GM06990 (cell line): ENCODE data around the gene CNIH1.
"Not testable (repeated sequence)": the region's sequence is repeated elsewhere in the genome, so short reads cannot be mapped to it uniquely, and the experiment has no call there.

ENCODE experiments used
- DNase-seq: peaks from one replicate; pipeline ENCODE4 v3.0.0-alpha.2; 2011; ENCODE audit not compliant: insufficient read length; ENCODE audit errors: extremely low read depth
- H3K27me3 ChIP-seq: replicated peaks from 2 replicates; pipeline ENCODE4 v1.6.0; 2011; ENCODE audit warnings: low read length; ENCODE audit not compliant: control insufficient read depth, insufficient read depth
- H3K36me3 ChIP-seq: 2 replicates; pipeline ENCODE4 v1.5.1; 2011; ENCODE audit warnings: low read length; ENCODE audit not compliant: control insufficient read depth, insufficient read depth
- H3K4me3 ChIP-seq: replicated peaks from 2 replicates; pipeline ENCODE4 v1.5.1; 2011; ENCODE audit warnings: low read depth, mild to moderate bottlenecking, control low read depth, low read length
- TF ChIP-seq, protein P1 (sequence below): IDR thresholded peaks from 2 replicates; pipeline ENCODE4 v1.5.1; 2011; ENCODE audit warnings: low read length, control low read depth, mild to moderate bottlenecking, inconsistent platforms; ENCODE audit not compliant: insufficient read depth, poor library complexity, severe bottlenecking

The CNIH1 gene

GRCh38 chr14:54443981-54444380 lies 2.8 kb upstream of the CNIH1 start:
- TF ChIP-seq, protein P1, sequence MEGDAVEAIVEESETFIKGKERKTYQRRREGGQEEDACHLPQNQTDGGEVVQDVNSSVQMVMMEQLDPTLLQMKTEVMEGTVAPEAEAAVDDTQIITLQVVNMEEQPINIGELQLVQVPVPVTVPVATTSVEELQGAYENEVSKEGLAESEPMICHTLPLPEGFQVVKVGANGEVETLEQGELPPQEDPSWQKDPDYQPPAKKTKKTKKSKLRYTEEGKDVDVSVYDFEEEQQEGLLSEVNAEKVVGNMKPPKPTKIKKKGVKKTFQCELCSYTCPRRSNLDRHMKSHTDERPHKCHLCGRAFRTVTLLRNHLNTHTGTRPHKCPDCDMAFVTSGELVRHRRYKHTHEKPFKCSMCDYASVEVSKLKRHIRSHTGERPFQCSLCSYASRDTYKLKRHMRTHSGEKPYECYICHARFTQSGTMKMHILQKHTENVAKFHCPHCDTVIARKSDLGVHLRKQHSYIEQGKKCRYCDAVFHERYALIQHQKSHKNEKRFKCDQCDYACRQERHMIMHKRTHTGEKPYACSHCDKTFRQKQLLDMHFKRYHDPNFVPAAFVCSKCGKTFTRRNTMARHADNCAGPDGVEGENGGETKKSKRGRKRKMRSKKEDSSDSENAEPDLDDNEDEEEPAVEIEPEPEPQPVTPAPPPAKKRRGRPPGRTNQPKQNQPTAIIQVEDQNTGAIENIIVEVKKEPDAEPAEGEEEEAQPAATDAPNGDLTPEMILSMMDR = no peak
- Histone ChIP-seq H3K4me3 (no peak overlapping the region), H3K36me3 (no peaks in the 10 kb centered on the region), H3K27me3 (no peaks in the 10 kb centered on the region; the same call in 1 of the 2 replicates)
- no peak for DNase-seq

- not testable (repeated sequence) for H3K36me3 ChIP-seq, H3K27me3 ChIP-seq
Measured at GRCh38 chr14:54442961-54443360, 1.8 kb upstream of the CNIH1 start.

DNA sequence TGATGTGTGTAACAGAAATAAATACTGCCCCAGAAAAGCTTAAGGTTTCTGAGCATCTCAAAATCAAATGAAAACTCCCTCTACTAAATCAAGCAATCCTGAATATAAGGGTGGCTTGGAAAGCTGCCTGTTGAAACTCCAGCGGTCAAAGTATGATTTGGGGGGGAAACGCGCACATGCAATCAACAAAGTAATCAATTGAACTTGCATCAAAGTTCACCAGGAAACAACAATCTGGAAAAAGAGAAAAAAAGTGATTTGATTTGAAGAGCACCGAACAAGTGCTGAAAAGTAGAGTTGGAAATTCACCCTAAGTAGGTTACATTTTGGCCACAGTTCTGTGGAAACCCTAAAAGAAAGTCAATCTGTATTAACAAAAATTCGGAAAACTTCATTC lies 700 bp downstream of the CNIH1 start:
- H3K36me3 ChIP-seq = no peaks in the 10 kb centered on the region
- peak overlapping the region; percentile 79 for H3K4me3 ChIP-seq
- no peaks in the 10 kb centered on the region; the same call in 1 of the 2 replicates for H3K27me3 ChIP-seq
- no peak for DNase-seq
- TF ChIP-seq, protein P1 = no peak

More at GRCh38 chr14:54442961-54443360, 1.8 kb upstream of the CNIH1 start:
- H3K4me3 ChIP-seq, DNase-seq: not testable (repeated sequence)

GRCh38 chr14:54440037-54440436 lies 1.1 kb downstream of the CNIH1 start:
- no peak for DNase-seq
- TF ChIP-seq, protein P1 = no peak
- no peaks in the 10 kb centered on the region for H3K36me3 ChIP-seq
- H3K27me3 ChIP-seq = no peaks in the 10 kb centered on the region; the same call in 1 of the 2 replicates
- peak overlapping the region; percentile 79 for H3K4me3 ChIP-seq

DNA sequence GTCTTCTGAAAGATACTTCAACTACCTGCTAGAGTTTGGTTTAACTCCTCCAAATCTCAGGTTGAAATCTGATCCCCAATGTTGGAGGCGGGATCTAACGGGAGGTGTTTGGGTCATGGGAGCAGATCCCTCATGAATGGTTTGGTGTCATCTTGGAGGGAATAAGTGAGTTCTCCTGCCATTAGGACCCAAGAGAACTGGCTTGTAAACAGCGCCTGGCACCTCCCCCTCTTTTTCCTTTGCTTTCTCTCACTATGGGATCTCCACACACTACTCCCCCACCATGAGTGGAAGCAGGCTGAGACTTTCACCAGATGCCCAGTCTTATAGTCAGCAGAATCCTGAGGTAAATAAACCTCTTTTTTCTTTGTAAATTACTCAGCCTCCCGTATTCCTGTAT lies 2.5 kb downstream of the CNIH1 start:
- no peak overlapping the region for H3K4me3 ChIP-seq
- H3K36me3 ChIP-seq = no peaks in the 10 kb centered on the region
- H3K27me3 ChIP-seq = no peaks in the 10 kb centered on the region
- TF ChIP-seq, protein P1 = no peak
- DNase-seq = no peak

DNA sequence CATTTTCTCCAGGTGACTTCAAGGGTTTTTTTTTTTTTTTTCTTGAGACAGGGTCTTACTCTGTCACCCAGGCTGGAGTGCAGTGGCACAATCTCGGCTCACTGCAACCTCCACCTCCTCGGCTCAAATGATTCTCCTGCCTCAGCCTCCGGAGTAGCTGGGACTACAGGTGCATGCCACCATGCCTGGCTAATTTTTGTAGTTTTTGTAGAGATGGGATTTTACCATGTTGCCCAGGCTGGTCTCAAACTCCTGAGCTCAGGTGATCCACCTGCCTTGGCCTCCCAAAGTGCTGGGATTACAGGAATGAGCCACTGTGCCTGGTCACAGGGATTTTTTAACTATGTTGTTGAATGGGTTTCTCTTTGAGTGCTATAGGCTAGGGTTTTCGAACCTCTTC lies 3.2 kb downstream of the CNIH1 start:
- H3K36me3 ChIP-seq, H3K4me3 ChIP-seq, DNase-seq, H3K27me3 ChIP-seq: not testable (repeated sequence)

DNA sequence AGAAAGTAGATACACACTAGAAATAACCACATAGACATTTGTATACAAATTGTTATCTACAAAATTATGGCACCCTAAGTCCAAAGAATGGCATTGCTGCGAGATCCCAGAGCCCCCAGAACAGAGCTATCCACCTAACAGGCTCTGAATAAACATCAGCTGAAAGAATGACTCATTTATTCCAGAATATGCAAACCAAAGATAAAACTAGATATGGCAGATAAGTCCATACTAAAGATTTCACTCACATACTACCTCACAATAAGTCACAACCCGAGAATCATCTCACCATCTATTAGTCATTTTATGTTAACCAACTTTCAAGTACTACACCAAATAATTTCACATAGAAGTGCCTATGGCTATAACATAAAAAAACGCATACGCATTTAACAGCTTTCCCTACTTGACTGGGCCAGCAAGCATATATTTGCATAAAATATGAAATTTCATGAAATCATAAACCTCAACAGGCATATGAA lies 5.6 kb downstream of the CNIH1 start:
- Histone ChIP-seq H3K36me3 (peaks cover 3% of the 10 kb centered on the region), H3K4me3 (peak overlapping the region; percentile 32), H3K27me3 (no peaks in the 10 kb centered on the region)
- TF ChIP-seq, protein P1 = no peak
- DNase-seq = peak; percentile 26
